OCI-LY7 (cell line): ENCODE measurements around the gene RNF14.

Source experiments
- CTCF ChIP-seq: fragments of 200-600 bp; sonication (generic); conservative IDR thresholded peaks from 2 replicates; pipeline ENCODE4 v1.5.1; 2014; ENCODE audit warnings: mild to moderate bottlenecking, antibody characterized with exemption, low read length, moderate library complexity, mixed read lengths
- EZH2phosphoT487 ChIP-seq: fragments of 200-600 bp; sonication (generic); IDR thresholded peaks from 2 replicates; pipeline ENCODE4 v1.6.1; 2018; ENCODE audit warnings: low read depth, borderline replicate concordance, mild to moderate bottlenecking, mixed run types, antibody characterized with exemption, low read length, moderate library complexity, mixed read lengths

DNA sequence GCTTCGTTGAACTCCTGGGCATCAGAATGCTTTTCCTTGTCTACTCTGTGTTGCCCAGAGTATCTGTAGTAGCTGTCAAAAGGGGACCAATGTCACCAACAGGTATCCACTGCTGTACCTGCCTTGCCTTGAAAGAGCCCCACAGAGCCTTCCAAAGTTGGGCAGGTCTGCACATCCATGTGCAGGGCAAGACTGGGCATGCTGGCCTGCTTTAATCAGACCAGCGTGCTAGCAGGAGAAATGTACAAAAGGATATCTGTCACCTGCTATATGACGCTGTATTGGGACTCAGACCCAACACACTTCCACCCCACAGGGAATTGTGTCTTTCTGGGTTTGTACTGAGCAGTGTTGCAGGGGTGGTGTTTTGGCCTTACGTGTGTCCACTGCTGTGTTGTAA lies 33.4 kb upstream of the RNF14 start:
- TF ChIP-seq CTCF: no peak
- no peak for TF ChIP-seq EZH2phosphoT487
